ENCODE data around the gene ATG10.

DNA sequence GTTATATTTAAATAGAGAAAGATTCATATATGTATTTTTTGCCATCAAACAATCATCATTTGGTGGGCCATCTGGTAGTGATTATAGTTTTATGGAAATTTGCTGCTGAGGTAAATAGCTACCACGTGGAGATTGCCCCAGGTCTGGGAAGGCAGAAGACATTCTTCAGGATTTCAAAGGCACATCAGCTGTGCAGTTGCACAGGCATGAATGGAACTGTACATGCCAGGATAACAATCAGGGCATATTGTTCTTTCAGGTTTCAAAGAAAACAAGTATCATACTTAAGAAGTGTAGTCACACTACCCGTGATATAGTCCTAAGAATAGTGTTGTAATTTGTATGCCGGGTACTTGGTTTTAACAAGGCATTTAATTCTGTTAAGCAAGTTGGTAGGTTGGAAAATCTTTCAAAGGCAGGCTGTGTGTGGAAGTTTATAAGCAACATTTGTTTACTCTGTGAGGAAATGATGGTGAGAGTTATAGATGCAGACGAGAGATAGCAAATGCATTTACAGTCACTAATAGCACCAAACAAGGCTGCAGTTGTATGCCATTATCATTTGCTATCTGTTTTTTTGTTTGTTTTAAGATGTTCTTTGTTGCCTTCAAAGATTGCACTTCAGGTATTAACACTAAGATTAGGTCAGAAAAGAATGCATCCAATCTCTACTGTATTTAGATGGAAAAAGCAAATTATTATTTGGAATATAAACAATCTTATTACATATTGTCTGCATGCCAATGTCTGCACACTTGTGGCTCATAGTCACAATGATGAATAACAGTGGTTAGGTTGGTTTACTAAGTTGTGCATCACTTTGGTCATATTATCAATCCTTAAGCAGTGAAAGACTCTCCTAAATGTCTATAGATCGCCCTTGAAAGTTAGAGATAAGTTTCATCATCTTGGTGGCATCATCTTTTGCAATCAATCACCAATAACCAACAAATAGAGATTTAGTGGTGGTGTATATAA lies 251.1 kb downstream of the ATG10 start:
- no peak for TF ChIP-seq EZH2phosphoT487 (IDR thresholded peaks at IDR 0.05; ENCODE audit: borderline replicate concordance, low read length)
- TF ChIP-seq, protein P1, sequence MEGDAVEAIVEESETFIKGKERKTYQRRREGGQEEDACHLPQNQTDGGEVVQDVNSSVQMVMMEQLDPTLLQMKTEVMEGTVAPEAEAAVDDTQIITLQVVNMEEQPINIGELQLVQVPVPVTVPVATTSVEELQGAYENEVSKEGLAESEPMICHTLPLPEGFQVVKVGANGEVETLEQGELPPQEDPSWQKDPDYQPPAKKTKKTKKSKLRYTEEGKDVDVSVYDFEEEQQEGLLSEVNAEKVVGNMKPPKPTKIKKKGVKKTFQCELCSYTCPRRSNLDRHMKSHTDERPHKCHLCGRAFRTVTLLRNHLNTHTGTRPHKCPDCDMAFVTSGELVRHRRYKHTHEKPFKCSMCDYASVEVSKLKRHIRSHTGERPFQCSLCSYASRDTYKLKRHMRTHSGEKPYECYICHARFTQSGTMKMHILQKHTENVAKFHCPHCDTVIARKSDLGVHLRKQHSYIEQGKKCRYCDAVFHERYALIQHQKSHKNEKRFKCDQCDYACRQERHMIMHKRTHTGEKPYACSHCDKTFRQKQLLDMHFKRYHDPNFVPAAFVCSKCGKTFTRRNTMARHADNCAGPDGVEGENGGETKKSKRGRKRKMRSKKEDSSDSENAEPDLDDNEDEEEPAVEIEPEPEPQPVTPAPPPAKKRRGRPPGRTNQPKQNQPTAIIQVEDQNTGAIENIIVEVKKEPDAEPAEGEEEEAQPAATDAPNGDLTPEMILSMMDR (conservative IDR thresholded peaks at IDR 0.05; ENCODE audit: low read depth, low read length), result no peak
- TF ChIP-seq EZH2 (IDR thresholded peaks at IDR 0.05; ENCODE audit: low read length, unreplicated experiment), result no peak
